WTC11 (cell line): ENCODE measurements around the gene CARD11. TPM values are rescaled to one million over a fixed set of nuclear protein-coding genes. Genes with fewer than 3 reads are reported as not detected.

ENCODE experiments used
- ATAC-seq: fragments of 200-7000 bp; cut with Tn5 transposase; 2 replicates; pipeline ENCODE4 v1.10.0; 2021; ENCODE audit warnings: mild to moderate bottlenecking, moderate library complexity
- CTCF ChIA-PET: fragments of 300-600 bp; sonication (Branson Sonifier 250); formaldehyde crosslinking; loops from one replicate; lab custom pipeline; 2021; ENCODE audit warnings: antibody characterized with exemption; lab: Charles Lee
- POLR2A ChIA-PET: fragments of 350-600 bp; sonication (Branson Sonifier 250); formaldehyde crosslinking; loops from one replicate; lab custom pipeline; 2021; ENCODE audit warnings: antibody characterized with exemption; lab: Charles Lee
- DNase-seq: peaks from one replicate; pipeline ENCODE4 v3.0.0; 2021; ENCODE audit warnings: low spot score
- H3K27ac Mint-ChIP-seq: 2 replicates; pipeline ENCODE4 v1.8.0; 2021; ENCODE audit warnings: mixed read lengths
- H3K27me3 Mint-ChIP-seq: 2 replicates; pipeline ENCODE4 v1.8.0; 2021; ENCODE audit warnings: low read depth, mild to moderate bottlenecking, moderate library complexity, mixed read lengths
- H3K36me3 Mint-ChIP-seq: 2 replicates; pipeline ENCODE4 v1.8.0; 2021; ENCODE audit warnings: mixed read lengths
- H3K4me1 Mint-ChIP-seq: 2 replicates; pipeline ENCODE4 v1.8.0; 2022; ENCODE audit warnings: mixed read lengths
- H3K4me3 Mint-ChIP-seq: 2 replicates; pipeline ENCODE4 v1.8.0; 2021; ENCODE audit warnings: mild to moderate bottlenecking, moderate library complexity, mixed read lengths
- H3K9me3 Mint-ChIP-seq: 2 replicates; pipeline ENCODE4 v1.8.0; 2021; ENCODE audit warnings: mixed read lengths
- ATF1 ChIP-seq: sonication (generic); formaldehyde crosslinking; IDR thresholded peaks from 2 replicates; pipeline ENCODE4 v1.8.1; 2023; ENCODE audit warnings: mild to moderate bottlenecking, moderate library complexity, missing genetic modification reagents
- CBFB ChIP-seq: sonication (generic); formaldehyde crosslinking; IDR thresholded peaks from 2 replicates; pipeline ENCODE4 v1.8.1; 2022; ENCODE audit warnings: mild to moderate bottlenecking, low read depth, missing genetic modification reagents
- CREM ChIP-seq: sonication (generic); formaldehyde crosslinking; IDR thresholded peaks from 2 replicates; pipeline ENCODE4 v1.8.1; 2022; ENCODE audit warnings: mild to moderate bottlenecking, missing genetic modification reagents, moderate library complexity
- ELF4 ChIP-seq: sonication (generic); formaldehyde crosslinking; IDR thresholded peaks from 2 replicates; pipeline ENCODE4 v1.8.1; 2022; ENCODE audit warnings: low read depth, mild to moderate bottlenecking, moderate library complexity, missing genetic modification reagents
- EMX1 ChIP-seq: fragments of 250-450 bp; sonication (Bioruptor Pico); IDR thresholded peaks from 2 replicates; pipeline ENCODE4 v1.8.0; 2021; ENCODE audit warnings: mild to moderate bottlenecking
- ETV6 ChIP-seq: sonication (generic); formaldehyde crosslinking; IDR thresholded peaks from 2 replicates; pipeline ENCODE4 v1.8.1; 2022; ENCODE audit warnings: mild to moderate bottlenecking, missing genetic modification reagents
- FOXP1 ChIP-seq: sonication (generic); formaldehyde crosslinking; IDR thresholded peaks from 2 replicates; pipeline ENCODE4 v1.8.0; 2022; ENCODE audit warnings: missing genetic modification reagents, mild to moderate bottlenecking, moderate library complexity, borderline replicate concordance
- FOXP4 ChIP-seq: sonication (generic); formaldehyde crosslinking; IDR thresholded peaks from 2 replicates; pipeline ENCODE4 v1.8.0; 2022; ENCODE audit warnings: mild to moderate bottlenecking, missing genetic modification reagents
- GRHL2 ChIP-seq: fragments of 250-450 bp; sonication (Bioruptor Pico); IDR thresholded peaks from 2 replicates; pipeline ENCODE4 v1.8.0; 2022; ENCODE audit warnings: mild to moderate bottlenecking, moderate library complexity; ENCODE audit not compliant: insufficient replicate concordance, severe bottlenecking
- IRF2 ChIP-seq: sonication (generic); formaldehyde crosslinking; IDR thresholded peaks from 2 replicates; pipeline ENCODE4 v1.8.0; 2022; ENCODE audit warnings: low read depth, missing genetic modification reagents, borderline replicate concordance
- MLX ChIP-seq: sonication (generic); formaldehyde crosslinking; IDR thresholded peaks from 2 replicates; pipeline ENCODE4 v1.8.1; 2023; ENCODE audit warnings: mild to moderate bottlenecking, missing genetic modification reagents, moderate library complexity
- NFE2L1 ChIP-seq: sonication (generic); formaldehyde crosslinking; IDR thresholded peaks from 2 replicates; pipeline ENCODE4 v1.8.1; 2023; ENCODE audit warnings: missing genetic modification reagents
- OVOL2 ChIP-seq: fragments of 250-450 bp; sonication (Bioruptor Pico); IDR thresholded peaks from 2 replicates; pipeline ENCODE4 v1.9.0; 2021; ENCODE audit warnings: mild to moderate bottlenecking, borderline replicate concordance
- TCF7 ChIP-seq: sonication (generic); formaldehyde crosslinking; IDR thresholded peaks from 2 replicates; pipeline ENCODE4 v1.8.0; 2022; ENCODE audit warnings: mild to moderate bottlenecking, low read depth, missing genetic modification reagents, moderate library complexity
- ZBTB21 ChIP-seq: sonication (generic); formaldehyde crosslinking; IDR thresholded peaks from 2 replicates; pipeline ENCODE4 v1.8.1; 2023; ENCODE audit warnings: mild to moderate bottlenecking, missing genetic modification reagents, borderline replicate concordance
- ZNF263 ChIP-seq: sonication (generic); formaldehyde crosslinking; IDR thresholded peaks from 2 replicates; pipeline ENCODE4 v1.8.1; 2022; ENCODE audit warnings: low read depth, mild to moderate bottlenecking, moderate library complexity, missing genetic modification reagents
- ZNF396 ChIP-seq: fragments of 250-450 bp; sonication (Bioruptor Pico); IDR thresholded peaks from 2 replicates; pipeline ENCODE4 v1.8.0; 2021; ENCODE audit warnings: mild to moderate bottlenecking, moderate library complexity, borderline replicate concordance
- ZNF532 ChIP-seq: fragments of 250-450 bp; sonication (Bioruptor Pico); IDR thresholded peaks from 2 replicates; pipeline ENCODE4 v1.9.0; 2021; ENCODE audit warnings: mild to moderate bottlenecking, borderline replicate concordance
- total RNA-seq: library from RNA; stranded (reverse); gene quantifications from 3 replicates; pipeline ENCODE4 v1.2.3, GENCODE V29; 2021
- TF ChIP-seq, protein P1 (sequence below): sonication (generic); formaldehyde crosslinking; IDR thresholded peaks from 2 replicates; pipeline ENCODE4 v1.8.0; 2022; ENCODE audit warnings: missing genetic modification reagents
- TF ChIP-seq, protein P2 (sequence below): sonication (generic); formaldehyde crosslinking; conservative IDR thresholded peaks from 2 replicates; pipeline ENCODE4 v1.8.1; 2022; ENCODE audit warnings: mild to moderate bottlenecking, missing genetic modification reagents

Gene CARD11
- total RNA-seq, 1 experiment from 2014 or later: 40.8 TPM

GRCh38 chr7:3003936-3004335, 39.7 kb downstream of the CARD11 start (continued):
- TF ChIP-seq ZNF532 (CRISPR knock-in tag): no peak
- TF ChIP-seq ATF1 (CRISPR knock-in tag): no peak
- TF ChIP-seq FOXP1 (CRISPR knock-in tag): no peak

DNA sequence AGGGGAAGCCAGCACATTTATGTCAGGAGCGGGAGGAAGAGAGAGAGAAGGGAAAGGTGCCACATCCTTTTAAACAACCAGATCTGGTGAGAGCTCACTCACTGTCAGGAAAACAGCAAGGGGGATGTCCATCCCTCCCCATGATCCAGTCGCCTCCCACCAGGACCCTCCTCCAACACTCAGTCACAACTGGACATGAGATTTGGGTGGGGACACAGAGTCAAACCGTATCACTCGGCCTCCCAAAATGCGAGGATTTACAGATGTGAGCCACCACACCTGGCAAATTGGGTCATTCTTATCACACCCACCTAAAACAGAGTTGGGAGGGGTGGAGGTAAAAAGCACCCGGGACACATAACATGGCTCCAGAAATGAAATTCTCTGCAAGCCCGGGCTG, 41.0 kb downstream of the CARD11 start:
- H3K4me1 Mint-ChIP-seq: peaks cover 11% of the 10 kb centered on the region
- H3K36me3 Mint-ChIP-seq: no peaks in the 10 kb centered on the region
- no peak overlapping the region for H3K4me3 Mint-ChIP-seq
- DNase-seq (no peak), ATAC-seq (no peak)
- H3K9me3 Mint-ChIP-seq: no peaks in the 10 kb centered on the region
- no peaks in the 10 kb centered on the region for H3K27me3 Mint-ChIP-seq
- no peak for TF ChIP-seq MLX
- TF ChIP-seq NFE2L1 (CRISPR knock-in tag): no peak
- TF ChIP-seq OVOL2 (CRISPR knock-in tag): no peak
- no peak for TF ChIP-seq TCF7 (CRISPR knock-in tag)
- no peak for TF ChIP-seq ZNF263 (CRISPR knock-in tag)
- no peak for TF ChIP-seq CREM (CRISPR knock-in tag)
- no peak for TF ChIP-seq ETV6
- no peak for TF ChIP-seq GRHL2 (CRISPR knock-in tag)
- TF ChIP-seq, protein P1, sequence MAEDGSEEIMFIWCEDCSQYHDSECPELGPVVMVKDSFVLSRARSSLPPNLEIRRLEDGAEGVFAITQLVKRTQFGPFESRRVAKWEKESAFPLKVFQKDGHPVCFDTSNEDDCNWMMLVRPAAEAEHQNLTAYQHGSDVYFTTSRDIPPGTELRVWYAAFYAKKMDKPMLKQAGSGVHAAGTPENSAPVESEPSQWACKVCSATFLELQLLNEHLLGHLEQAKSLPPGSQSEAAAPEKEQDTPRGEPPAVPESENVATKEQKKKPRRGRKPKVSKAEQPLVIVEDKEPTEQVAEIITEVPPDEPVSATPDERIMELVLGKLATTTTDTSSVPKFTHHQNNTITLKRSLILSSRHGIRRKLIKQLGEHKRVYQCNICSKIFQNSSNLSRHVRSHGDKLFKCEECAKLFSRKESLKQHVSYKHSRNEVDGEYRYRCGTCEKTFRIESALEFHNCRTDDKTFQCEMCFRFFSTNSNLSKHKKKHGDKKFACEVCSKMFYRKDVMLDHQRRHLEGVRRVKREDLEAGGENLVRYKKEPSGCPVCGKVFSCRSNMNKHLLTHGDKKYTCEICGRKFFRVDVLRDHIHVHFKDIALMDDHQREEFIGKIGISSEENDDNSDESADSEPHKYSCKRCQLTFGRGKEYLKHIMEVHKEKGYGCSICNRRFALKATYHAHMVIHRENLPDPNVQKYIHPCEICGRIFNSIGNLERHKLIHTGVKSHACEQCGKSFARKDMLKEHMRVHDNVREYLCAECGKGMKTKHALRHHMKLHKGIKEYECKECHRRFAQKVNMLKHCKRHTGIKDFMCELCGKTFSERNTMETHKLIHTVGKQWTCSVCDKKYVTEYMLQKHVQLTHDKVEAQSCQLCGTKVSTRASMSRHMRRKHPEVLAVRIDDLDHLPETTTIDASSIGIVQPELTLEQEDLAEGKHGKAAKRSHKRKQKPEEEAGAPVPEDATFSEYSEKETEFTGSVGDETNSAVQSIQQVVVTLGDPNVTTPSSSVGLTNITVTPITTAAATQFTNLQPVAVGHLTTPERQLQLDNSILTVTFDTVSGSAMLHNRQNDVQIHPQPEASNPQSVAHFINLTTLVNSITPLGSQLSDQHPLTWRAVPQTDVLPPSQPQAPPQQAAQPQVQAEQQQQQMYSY: no peak
- no peak for TF ChIP-seq ELF4 (CRISPR knock-in tag)
- no peak for TF ChIP-seq ZBTB21 (CRISPR knock-in tag)
- TF ChIP-seq IRF2: no peak
- TF ChIP-seq FOXP4: no peak
- TF ChIP-seq ZNF396 (CRISPR knock-in tag): no peak
- no peak for TF ChIP-seq EMX1 (CRISPR knock-in tag)
- TF ChIP-seq, protein P2, sequence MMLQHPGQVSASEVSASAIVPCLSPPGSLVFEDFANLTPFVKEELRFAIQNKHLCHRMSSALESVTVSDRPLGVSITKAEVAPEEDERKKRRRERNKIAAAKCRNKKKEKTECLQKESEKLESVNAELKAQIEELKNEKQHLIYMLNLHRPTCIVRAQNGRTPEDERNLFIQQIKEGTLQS (CRISPR knock-in tag): no peak
- TF ChIP-seq CBFB (CRISPR knock-in tag): no peak
- TF ChIP-seq, all 79 proteins: peak for 0
- H3K27ac Mint-ChIP-seq: peak overlapping the region; percentile 84
- ChIA-PET POLR2A (no interaction called here), CTCF (interaction anchor here (1.5 kb wide), 1 partner anchor 63 kb away, joined by 4 read pairs; no protein-coding TSS in a partner anchor)
